HG03354 (cell line): ENCODE measurements around the gene PHLDA3.

ENCODE experiments used
- ATAC-seq: cut with Tn5 transposase; IDR thresholded peaks from one replicate; pipeline ENCODE4 v1.9.1; 2021; ENCODE audit warnings: mild to moderate bottlenecking; ENCODE audit not compliant: unreplicated experiment, poor library complexity, severe bottlenecking

Gene PHLDA3

GRCh38 chr1:201470581-201470980, 1.6 kb upstream of the PHLDA3 start:
- no peak for ATAC-seq

DNA sequence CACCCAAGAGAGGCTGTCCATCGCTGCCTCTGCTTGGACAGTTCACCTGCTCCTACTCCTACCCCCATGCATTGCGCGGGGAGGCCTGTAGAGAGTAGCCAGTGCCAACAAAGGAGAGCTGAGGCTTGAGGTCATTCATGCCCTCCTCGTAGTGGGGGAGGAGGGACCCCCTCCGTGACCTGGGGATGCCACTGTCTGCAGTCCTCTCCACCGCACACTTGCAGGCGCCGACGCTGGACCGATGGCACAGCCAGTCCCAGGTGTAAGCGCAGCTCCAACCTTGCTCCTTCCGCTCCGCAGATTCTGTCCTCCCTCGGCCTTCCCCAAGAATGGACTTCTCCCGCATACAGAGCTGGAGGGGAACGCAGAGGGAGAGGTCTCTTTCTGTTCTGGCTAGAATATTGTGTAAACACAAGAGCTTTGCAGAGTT, 672 bp upstream of the PHLDA3 start:
- ATAC-seq, result no peak

- ATAC-seq, result peak; percentile 46
These were observed 516 bp downstream of the PHLDA3 start for GRCh38 chr1:201468501-201468843.

DNA sequence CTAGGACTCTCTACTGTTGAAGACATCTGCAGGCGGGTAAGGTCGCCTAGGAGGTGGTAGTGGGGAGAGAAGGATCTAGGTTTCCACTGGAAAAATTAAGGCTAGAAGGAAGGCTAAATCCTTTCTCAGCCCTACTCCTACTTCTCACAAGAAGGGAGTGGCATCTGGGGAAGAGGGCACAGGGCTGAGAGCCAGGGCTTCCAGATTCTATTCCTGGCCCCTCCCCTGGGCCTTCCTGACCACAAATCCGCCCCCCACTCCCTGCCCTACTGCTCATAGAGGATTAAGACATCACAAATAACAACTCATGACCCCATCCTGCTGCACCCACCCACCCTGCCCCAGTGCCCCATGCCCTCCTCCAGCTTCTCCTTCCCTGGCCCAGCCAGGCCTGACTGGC, 2.5 kb downstream of the PHLDA3 start:
- ATAC-seq, result no peak

- ATAC-seq, result no peak
These were observed 3.2 kb downstream of the PHLDA3 start for GRCh38 chr1:201465698-201466290.

DNA sequence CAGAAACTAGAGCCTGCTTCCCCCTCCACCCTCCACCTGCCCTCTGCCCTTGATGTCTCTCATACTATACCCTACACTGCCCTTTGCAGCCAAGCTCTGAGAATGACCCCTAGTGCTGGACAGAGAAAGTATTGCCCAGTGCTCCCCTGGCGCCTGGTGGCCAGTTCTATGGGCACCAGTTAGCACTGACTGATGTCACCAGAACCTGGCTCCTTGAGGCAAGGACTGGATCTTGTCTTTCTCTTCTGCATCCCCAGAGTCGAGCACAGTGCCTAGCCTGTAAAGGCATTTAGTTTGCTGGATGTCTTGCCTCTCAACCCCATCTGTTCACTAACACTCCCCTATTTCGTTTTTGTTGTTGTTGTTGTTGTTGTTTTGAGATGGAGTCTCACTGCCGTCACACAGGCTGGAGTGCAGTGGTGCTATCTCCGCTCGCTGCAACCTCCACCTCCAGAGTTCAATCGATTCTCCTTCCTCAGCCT, 5.9 kb downstream of the PHLDA3 start:
- no peak for ATAC-seq

DNA sequence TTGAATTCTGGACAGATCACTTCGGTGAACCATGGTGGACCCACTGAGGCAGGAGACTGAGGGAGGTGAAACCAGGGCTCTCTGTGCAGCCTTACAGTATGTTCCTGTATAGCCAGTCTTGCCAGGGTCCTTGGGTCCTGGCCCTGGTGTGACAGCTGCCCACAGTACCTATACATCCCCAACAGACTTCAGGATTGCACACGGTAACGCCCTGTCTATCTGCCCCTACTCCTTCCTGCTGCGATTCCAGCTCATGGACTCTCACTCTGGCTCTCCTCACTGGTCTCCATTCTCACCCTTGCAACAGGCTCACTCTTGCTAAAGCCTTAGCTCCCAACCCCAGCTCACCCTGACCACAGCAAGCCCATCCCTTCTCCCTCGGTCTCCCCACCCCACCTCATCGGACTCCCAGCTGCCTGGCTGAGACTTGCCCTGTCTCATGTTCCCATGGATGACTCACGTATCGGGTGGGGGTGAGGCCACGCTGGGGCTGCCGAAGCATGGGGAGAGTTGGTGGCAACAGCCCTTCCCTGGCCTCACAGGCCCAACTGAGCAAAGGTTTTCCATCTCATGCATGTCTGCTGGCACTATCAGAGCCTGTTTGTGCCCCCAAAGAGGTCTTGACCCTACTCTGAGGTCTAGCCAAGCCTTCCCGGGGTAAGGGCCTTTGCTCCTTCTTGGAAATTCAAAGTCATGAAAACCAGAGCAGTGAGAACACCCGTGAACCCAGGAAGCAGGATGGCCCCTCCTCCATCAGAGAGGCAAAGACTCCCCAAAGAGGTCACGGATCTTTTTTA, 7.1 kb downstream of the PHLDA3 start:
- no peak for ATAC-seq

DNA sequence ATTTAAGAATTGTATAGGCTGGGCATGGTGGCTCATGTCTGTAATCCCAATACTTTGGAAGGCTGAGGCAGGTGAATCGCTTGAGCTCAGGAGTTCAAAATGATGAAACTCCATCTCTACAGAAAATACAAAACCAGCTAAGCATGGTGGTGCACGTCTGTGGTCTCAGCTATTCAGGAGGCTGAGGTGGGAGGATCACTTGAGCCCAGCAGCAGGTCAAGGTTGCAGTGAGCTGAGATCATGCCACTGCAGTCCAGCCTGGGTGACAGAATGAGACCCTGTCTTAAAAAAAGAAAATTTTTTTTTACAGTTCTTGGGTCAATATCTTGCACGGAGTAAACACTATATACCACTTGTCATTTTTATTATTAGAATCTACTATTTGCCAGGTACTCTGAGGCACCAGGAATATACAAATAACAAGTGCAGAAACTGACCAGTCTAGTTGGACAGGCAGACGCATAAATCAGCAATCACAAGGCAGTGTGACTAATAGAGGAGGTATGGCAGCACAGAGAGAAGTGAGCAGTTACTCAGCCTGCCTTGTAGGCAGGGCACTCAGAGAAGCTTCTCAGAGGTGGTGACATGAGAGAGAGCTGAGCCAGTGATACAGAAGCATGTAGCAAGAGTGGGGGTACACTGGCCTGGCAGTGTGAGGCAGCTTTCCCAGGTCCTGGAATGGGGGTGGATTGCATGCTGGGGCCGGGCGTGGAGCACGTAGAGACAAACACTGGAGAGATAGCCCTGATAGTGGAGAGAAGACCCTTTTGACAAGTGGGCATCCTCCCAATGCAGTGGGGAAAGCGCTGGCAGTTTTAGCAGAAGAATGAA, 8.0 kb downstream of the PHLDA3 start:
- no peak for ATAC-seq

DNA sequence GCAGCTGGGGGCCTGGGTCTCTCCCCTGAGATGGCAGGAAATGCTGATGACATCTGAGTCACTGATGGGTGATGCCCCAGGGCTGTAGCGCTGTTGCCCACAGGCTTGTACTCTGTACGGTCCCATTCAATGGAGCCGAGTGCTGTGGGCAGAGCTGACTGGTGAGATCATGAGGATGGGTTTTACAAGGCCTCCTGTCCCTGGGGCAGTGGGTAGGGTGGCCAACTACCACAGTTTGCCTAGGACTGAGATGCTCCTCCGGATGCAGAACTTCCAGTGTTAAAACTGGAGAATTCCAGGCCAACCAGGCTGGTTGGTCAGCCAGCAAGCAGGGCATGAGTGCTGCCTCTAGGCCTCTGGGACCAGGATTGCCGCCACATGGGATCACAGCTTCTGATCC, 9.2 kb downstream of the PHLDA3 start:
- ATAC-seq, result no peak

DNA sequence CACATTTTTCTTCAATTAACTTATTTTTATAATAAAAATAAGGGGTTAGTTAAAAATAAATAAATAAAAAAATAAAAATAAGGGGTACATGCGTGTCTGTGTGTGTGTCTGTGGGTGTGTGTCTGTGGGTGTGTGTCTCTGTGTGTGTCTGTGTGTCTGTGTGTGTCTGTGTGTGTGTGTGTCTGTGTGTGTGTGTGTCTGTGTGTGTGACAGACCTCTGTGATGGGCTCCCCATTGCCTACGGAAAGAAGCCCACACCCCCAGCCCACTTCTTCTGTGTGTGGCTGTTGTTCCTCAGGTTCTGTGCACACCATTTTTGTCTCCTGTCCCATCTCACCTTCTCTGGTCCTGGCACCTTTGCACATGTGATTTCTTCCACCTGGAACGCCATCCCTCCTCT, 9.9 kb downstream of the PHLDA3 start:
- no peak for ATAC-seq

DNA sequence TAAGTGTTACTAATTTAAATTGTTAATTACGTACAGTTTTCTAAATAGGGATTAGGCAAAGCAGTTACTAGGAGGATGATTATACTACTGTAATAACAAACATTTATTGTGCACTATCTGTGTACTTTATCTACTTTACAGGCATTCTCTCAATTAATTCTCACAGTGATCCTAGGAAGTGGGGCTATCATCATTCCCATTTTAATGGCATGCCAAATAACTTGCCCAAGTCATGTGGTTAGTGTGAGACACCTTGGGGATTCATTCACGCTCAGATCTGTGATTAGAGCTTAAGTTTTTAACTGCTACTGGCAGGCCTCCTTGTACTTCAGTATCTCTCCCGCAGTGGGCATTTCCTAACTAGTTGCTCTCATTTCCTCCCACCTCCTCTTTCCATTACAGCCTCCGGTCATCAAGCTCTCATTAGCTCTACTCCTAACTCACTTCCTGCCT, 11.5 kb downstream of the PHLDA3 start:
- no peak for ATAC-seq

DNA sequence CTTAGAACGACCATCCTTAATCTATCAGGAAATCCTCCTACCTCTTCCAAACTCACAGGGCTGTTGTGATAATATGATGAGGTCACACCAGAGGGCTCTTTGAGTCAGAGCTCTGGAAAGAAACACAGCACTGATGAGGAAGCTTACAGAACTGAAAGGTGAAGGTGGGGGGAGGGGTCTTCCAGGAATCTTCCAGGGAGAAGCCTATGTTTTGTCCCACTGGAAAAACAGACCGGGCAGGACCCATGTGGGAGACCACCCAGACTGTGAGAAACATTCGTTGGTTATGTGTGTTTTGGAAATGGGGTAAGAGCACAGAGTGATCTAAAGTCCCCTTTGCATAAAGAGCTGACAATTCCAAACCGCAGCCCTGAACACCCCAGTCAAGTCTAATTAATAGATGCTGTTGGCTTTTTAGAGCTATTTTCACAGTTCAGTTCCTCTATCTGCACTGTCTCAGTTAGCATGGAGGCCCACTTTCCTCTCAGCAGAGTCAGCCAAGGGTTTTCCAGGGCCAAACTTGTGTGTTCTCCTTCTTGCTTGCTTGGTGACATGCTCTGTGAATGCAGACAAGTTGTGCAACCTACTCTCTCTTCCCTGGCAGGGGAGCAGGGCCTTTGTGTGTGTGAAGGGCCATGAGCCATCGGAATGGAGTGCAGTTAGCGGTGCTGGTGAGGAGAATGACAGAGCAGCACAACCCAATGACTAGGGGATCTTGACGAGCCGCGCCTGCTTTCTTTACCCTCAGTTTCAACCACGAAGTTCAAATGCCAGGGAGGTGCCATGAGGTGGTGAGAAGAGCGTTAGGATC, 12.3 kb downstream of the PHLDA3 start:
- ATAC-seq, result no peak

- ATAC-seq, result no peak
These were observed 13.9 kb downstream of the PHLDA3 start for GRCh38 chr1:201455098-201455497.

GRCh38 chr1:201454608-201455007, 14.4 kb downstream of the PHLDA3 start:
- ATAC-seq, result no peak

- ATAC-seq, result no peak
These were observed 16.1 kb downstream of the PHLDA3 start for GRCh38 chr1:201452866-201453265.

DNA sequence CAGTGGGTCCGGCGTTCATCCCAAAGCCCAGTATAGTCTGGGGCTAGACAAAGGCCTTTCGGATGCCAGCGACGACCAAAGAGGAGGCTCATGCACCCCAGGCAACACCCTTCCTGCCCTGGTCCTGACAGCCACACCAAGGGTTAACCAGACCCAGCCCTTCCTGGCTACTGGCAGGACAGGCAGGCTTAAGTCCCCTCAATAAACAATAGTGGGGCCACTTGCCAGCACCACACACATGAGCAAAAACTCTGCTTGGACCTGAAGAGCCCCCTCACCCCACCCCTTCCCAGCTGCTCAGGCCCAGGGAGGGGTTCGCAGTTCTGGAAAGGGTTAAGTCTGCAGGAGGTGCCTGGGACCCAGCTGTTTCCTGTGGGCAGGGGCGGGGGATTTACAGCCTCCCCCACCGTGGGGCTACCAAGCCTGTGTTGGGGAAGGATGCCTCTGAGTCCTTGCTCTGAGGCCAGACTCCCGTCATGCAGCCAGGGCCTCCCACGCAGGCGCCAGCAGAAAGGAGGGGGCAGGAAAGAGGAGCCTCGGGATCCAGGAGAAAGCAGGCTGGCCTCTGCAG, 18.2 kb downstream of the PHLDA3 start:
- no peak for ATAC-seq

DNA sequence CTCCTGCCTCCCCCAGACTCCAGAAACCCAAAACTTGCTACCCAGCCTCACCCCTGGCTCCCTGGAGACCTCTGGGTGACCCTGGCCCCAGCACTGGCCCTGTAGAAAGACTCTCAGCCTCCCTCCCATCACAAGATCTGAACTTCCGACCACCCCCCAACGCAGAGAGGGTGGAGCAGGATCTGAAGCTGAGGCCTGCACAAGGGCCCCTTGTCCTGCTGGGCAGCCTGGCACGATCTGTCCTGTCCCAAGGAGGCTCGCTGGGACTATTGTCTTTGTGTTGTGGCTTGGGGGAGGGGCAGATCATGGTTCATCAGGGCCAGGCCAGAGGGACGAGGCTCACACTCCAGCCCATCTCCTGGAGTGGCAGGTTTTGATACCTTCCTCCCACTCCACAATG, 20.0 kb downstream of the PHLDA3 start:
- ATAC-seq, result no peak

GRCh38 chr1:201447903-201448871, 20.8 kb downstream of the PHLDA3 start:
- ATAC-seq, result peak; percentile 91
